ENCODE results near the gene HNRNPA3. TPM values are rescaled to one million over a fixed set of nuclear protein-coding genes. Genes with fewer than 3 reads are reported as not detected.

The HNRNPA3 gene
- total and polyA plus RNA-seq, 2 of the 13 experiments (the other 11 are each of a cell fraction or from before 2014, with no cell fraction given): 73.3 to 97.7 TPM

DNA sequence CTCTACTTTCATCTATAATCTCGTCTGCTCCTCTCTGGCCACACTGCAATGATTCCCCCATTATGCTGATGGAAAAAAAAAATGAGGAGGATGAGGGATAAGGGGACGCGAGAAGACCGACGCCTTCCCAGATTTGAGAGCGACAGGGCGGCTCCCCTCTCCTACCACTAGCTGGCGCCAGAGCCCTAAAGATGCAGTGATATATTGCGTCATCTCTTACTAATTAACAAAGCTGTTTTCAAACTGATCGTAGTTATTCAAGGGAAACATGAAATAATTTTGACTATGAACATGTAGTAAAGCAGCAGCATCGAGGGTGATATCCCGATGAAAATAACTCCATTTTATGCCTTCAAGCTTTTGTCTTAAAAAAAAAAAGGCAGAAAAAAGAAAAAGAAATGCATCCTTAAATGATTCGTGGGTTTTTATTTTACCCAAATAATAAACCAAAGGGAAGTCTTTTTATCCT, 48.0 kb upstream of the HNRNPA3 start (continued):
- TF ChIP-seq, protein P1, sequence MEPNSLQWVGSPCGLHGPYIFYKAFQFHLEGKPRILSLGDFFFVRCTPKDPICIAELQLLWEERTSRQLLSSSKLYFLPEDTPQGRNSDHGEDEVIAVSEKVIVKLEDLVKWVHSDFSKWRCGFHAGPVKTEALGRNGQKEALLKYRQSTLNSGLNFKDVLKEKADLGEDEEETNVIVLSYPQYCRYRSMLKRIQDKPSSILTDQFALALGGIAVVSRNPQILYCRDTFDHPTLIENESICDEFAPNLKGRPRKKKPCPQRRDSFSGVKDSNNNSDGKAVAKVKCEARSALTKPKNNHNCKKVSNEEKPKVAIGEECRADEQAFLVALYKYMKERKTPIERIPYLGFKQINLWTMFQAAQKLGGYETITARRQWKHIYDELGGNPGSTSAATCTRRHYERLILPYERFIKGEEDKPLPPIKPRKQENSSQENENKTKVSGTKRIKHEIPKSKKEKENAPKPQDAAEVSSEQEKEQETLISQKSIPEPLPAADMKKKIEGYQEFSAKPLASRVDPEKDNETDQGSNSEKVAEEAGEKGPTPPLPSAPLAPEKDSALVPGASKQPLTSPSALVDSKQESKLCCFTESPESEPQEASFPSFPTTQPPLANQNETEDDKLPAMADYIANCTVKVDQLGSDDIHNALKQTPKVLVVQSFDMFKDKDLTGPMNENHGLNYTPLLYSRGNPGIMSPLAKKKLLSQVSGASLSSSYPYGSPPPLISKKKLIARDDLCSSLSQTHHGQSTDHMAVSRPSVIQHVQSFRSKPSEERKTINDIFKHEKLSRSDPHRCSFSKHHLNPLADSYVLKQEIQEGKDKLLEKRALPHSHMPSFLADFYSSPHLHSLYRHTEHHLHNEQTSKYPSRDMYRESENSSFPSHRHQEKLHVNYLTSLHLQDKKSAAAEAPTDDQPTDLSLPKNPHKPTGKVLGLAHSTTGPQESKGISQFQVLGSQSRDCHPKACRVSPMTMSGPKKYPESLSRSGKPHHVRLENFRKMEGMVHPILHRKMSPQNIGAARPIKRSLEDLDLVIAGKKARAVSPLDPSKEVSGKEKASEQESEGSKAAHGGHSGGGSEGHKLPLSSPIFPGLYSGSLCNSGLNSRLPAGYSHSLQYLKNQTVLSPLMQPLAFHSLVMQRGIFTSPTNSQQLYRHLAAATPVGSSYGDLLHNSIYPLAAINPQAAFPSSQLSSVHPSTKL (CRISPR knock-in tag; IDR thresholded peaks at IDR 0.05): peak; percentile 84
- TF ChIP-seq ZFP1 (CRISPR knock-in tag; IDR thresholded peaks at IDR 0.05): peak; percentile 87
- no peak; the same call in 1 of the 2 replicates for TF ChIP-seq TOE1 (CRISPR knock-in tag; IDR thresholded peaks at IDR 0.05)
- TF ChIP-seq, protein P2, sequence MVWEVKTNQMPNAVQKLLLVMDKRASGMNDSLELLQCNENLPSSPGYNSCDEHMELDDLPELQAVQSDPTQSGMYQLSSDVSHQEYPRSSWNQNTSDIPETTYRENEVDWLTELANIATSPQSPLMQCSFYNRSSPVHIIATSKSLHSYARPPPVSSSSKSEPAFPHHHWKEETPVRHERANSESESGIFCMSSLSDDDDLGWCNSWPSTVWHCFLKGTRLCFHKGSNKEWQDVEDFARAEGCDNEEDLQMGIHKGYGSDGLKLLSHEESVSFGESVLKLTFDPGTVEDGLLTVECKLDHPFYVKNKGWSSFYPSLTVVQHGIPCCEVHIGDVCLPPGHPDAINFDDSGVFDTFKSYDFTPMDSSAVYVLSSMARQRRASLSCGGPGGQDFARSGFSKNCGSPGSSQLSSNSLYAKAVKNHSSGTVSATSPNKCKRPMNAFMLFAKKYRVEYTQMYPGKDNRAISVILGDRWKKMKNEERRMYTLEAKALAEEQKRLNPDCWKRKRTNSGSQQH (CRISPR knock-in tag; IDR thresholded peaks at IDR 0.05; ENCODE audit: low read depth): peak; percentile 50; the same call in 1 of the 2 replicates
- TF ChIP-seq MIXL1 (CRISPR knock-in tag; IDR thresholded peaks at IDR 0.05): peak; percentile 100
- TF ChIP-seq, protein P3, sequence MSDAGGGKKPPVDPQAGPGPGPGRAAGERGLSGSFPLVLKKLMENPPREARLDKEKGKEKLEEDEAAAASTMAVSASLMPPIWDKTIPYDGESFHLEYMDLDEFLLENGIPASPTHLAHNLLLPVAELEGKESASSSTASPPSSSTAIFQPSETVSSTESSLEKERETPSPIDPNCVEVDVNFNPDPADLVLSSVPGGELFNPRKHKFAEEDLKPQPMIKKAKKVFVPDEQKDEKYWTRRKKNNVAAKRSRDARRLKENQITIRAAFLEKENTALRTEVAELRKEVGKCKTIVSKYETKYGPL (CRISPR knock-in tag; IDR thresholded peaks at IDR 0.05): peak; percentile 16; the same call in 1 of the 2 replicates
- no peak for TF ChIP-seq DR1 (CRISPR knock-in tag; IDR thresholded peaks at IDR 0.05)
- TF ChIP-seq SALL1 (CRISPR knock-in tag; IDR thresholded peaks at IDR 0.05): peak; percentile 91
- peak; percentile 39; the same call in 1 of the 2 replicates for TF ChIP-seq PITX1 (CRISPR knock-in tag; IDR thresholded peaks at IDR 0.05)
- TF ChIP-seq RAD51 (IDR thresholded peaks at IDR 0.05; ENCODE audit: borderline replicate concordance): no peak
- 0 out of 2 replicates have a peak, but pooled peaks have one; percentile 68 for TF ChIP-seq RFXANK (CRISPR knock-in tag; IDR thresholded peaks at IDR 0.05)
- TF ChIP-seq SIN3A (IDR thresholded peaks at IDR 0.05; ENCODE audit: borderline replicate concordance, low read depth, low read length): no peak
- TF ChIP-seq ELF1 (CRISPR knock-in tag; IDR thresholded peaks at IDR 0.05): peak; percentile 36; the same call in 1 of the 2 replicates
- TF ChIP-seq ZBTB8A (CRISPR knock-in tag; IDR thresholded peaks at IDR 0.05; ENCODE audit: borderline replicate concordance, low read depth): no peak
- peak; percentile 53; the same call in 1 of the 2 replicates for TF ChIP-seq SRF (IDR thresholded peaks at IDR 0.05; ENCODE audit: low read depth, low read length)
- TF ChIP-seq, protein P4, sequence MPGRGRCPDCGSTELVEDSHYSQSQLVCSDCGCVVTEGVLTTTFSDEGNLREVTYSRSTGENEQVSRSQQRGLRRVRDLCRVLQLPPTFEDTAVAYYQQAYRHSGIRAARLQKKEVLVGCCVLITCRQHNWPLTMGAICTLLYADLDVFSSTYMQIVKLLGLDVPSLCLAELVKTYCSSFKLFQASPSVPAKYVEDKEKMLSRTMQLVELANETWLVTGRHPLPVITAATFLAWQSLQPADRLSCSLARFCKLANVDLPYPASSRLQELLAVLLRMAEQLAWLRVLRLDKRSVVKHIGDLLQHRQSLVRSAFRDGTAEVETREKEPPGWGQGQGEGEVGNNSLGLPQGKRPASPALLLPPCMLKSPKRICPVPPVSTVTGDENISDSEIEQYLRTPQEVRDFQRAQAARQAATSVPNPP (CRISPR knock-in tag; IDR thresholded peaks at IDR 0.05): no peak
- TF ChIP-seq, protein P5, sequence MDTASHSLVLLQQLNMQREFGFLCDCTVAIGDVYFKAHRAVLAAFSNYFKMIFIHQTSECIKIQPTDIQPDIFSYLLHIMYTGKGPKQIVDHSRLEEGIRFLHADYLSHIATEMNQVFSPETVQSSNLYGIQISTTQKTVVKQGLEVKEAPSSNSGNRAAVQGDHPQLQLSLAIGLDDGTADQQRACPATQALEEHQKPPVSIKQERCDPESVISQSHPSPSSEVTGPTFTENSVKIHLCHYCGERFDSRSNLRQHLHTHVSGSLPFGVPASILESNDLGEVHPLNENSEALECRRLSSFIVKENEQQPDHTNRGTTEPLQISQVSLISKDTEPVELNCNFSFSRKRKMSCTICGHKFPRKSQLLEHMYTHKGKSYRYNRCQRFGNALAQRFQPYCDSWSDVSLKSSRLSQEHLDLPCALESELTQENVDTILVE (CRISPR knock-in tag; IDR thresholded peaks at IDR 0.05): 0 out of 2 replicates have a peak, but pooled peaks have one; percentile 61
- TF ChIP-seq ZNF629 (CRISPR knock-in tag; conservative IDR thresholded peaks at IDR 0.05): peak; percentile 39; the same call in 1 of the 2 replicates
- 0 out of 2 replicates have a peak, but pooled peaks have one; percentile 50 for TF ChIP-seq SSRP1 (CRISPR knock-in tag; IDR thresholded peaks at IDR 0.05)
- TF ChIP-seq TGIF2 (CRISPR knock-in tag; IDR thresholded peaks at IDR 0.05): peak; percentile 65; the same call in 1 of the 2 replicates
- TF ChIP-seq EHMT2 (IDR thresholded peaks at IDR 0.05; ENCODE audit: borderline replicate concordance, low read depth, low read length): no peak
- TF ChIP-seq, protein P6, sequence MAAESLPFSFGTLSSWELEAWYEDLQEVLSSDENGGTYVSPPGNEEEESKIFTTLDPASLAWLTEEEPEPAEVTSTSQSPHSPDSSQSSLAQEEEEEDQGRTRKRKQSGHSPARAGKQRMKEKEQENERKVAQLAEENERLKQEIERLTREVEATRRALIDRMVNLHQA (CRISPR knock-in tag; IDR thresholded peaks at IDR 0.05): no peak
- TF ChIP-seq SIX1 (CRISPR knock-in tag; IDR thresholded peaks at IDR 0.05; ENCODE audit: borderline replicate concordance): peak; percentile 47; the same call in 1 of the 2 replicates
- peak; percentile 77 for TF ChIP-seq GATAD1 (CRISPR knock-in tag; IDR thresholded peaks at IDR 0.05)

All from HepG2 (cell line).